ENCODE results near the gene GPR176. TPM values are rescaled to one million over a fixed set of nuclear protein-coding genes. Genes with fewer than 3 reads are reported as not detected.

Gene GPR176
- polyA plus RNA-seq, 1 of the 3 experiments (the other 2 are of a cell fraction): 21.9 TPM

GRCh38 chr15:39834256-39834655 is 85.8 kb downstream of the GPR176 start:
- POLR2A ChIA-PET: no interaction called here
- Histone ChIP-seq H2AFZ (ENCODE audit: low read depth) (no peak overlapping the region), H3F3A (replicated peaks; ENCODE audit: insufficient read depth) (peaks cover 42% of the 10 kb centered on the region), H3K9me2 (no peaks in the 10 kb centered on the region), H3K79me2 (ENCODE audit: insufficient read depth) (peaks cover 83% of the 10 kb centered on the region), H3K9me3 (no peaks in the 10 kb centered on the region), H4K20me1 (ENCODE audit: insufficient read depth) (peaks cover 3% of the 10 kb centered on the region; the same call in 1 of the 2 replicates), H3K4me2 (peak overlapping the region; percentile 57), H3K4me3 (ENCODE audit: low read depth in 2 of 2, low read length in 1 of 2) (no peak overlapping the region), H3K36me3 (replicated peaks in 1 of 2; ENCODE audit: control insufficient read depth in 1 of 2, insufficient read depth in 2 of 2, low read length in 1 of 2) (peaks cover 0 to 3% of the 10 kb centered on the region in 2 experiments), H3K4me1 (ENCODE audit: control insufficient read depth in 1 of 2, insufficient read depth in 2 of 2, low read depth in 1 of 2, low read length in 1 of 2) (peaks cover 0 to 14% of the 10 kb centered on the region in 2 experiments; a peak in 2 of 4 replicates), H3K27me3 (ENCODE audit: insufficient read depth) (no peaks in the 10 kb centered on the region), H3K9ac (peak overlapping the region; percentile 58; the same call in 1 of the 2 replicates), H3K27ac (ENCODE audit: low read depth in 2 of 2, low read length in 1 of 2) (peak overlapping the region in 1 of 2 experiments; percentile 98; a peak in 3 of 4 replicates)
- peak; percentile 42; the same call in 1 of the 2 replicates for TF ChIP-seq PBX3 (IDR thresholded peaks at IDR 0.05)
- TF ChIP-seq FOSL2 (IDR thresholded peaks at IDR 0.05; ENCODE audit: borderline replicate concordance, low read depth): peak; percentile 31; the same call in 1 of the 2 replicates
- TF ChIP-seq NFIC (IDR thresholded peaks at IDR 0.05; ENCODE audit: borderline replicate concordance): peak; percentile 29; the same call in 1 of the 2 replicates
- TF ChIP-seq TCF12 (IDR thresholded peaks at IDR 0.05): peak; percentile 59
- TF ChIP-seq MXI1 (IDR thresholded peaks at IDR 0.05; ENCODE audit: low read depth, low read length): no peak
- peak; percentile 52 for TF ChIP-seq JUND (IDR thresholded peaks at IDR 0.05)
- peak in 1 of 2 experiments; percentile 44; a peak in 1 of 4 replicates for TF ChIP-seq EP300 (IDR thresholded peaks at IDR 0.05; ENCODE audit: borderline replicate concordance in 1 of 2, low read depth in 1 of 2, low read length in 1 of 2)
- TF ChIP-seq MEF2A (IDR thresholded peaks at IDR 0.05; ENCODE audit: borderline replicate concordance, low read depth): no peak
- TF ChIP-seq POLR2AphosphoS5 (IDR thresholded peaks at IDR 0.05; ENCODE audit: low read depth, low read length): no peak; the same call in 1 of the 2 replicates
- CTCF ChIA-PET: no interaction called here
- no peak for DNase-seq

- Histone ChIP-seq H4K20me1 (ENCODE audit: insufficient read depth) (peaks cover 3% of the 10 kb centered on the region; the same call in 1 of the 2 replicates), H3K36me3 (replicated peaks in 1 of 2; ENCODE audit: control insufficient read depth in 1 of 2, insufficient read depth in 2 of 2, low read length in 1 of 2) (peaks cover 0 to 3% of the 10 kb centered on the region in 2 experiments), H3K27ac (ENCODE audit: low read depth in 2 of 2, low read length in 1 of 2) (peak overlapping the region; percentile 66 to 98; a peak in 3 of 4 replicates), H3K79me2 (ENCODE audit: insufficient read depth) (peaks cover 83% of the 10 kb centered on the region), H3K4me3 (ENCODE audit: low read depth in 2 of 2, low read length in 1 of 2) (peak overlapping the region in 1 of 2 experiments; percentile 7; a peak in 1 of 4 replicates), H3K27me3 (ENCODE audit: insufficient read depth) (no peaks in the 10 kb centered on the region), H3K4me2 (peak overlapping the region; percentile 57), H3K9me3 (no peaks in the 10 kb centered on the region), H3K9me2 (no peaks in the 10 kb centered on the region), H3F3A (replicated peaks; ENCODE audit: insufficient read depth) (peaks cover 42% of the 10 kb centered on the region), H3K9ac (peak overlapping the region; percentile 58; the same call in 1 of the 2 replicates), H2AFZ (ENCODE audit: low read depth) (no peak overlapping the region), H3K4me1 (ENCODE audit: control insufficient read depth in 1 of 2, insufficient read depth in 2 of 2, low read depth in 1 of 2, low read length in 1 of 2) (peaks cover 0 to 18% of the 10 kb centered on the region in 2 experiments; a peak in 3 of 4 replicates)
- WGBS (ENCODE audit: low lambda C conversion rate): 56% methylated on average over 3 of the region's 3 CpGs
- ChIA-PET POLR2A (no interaction called here), CTCF (no interaction called here)
- no peak for DNase-seq
- TF ChIP-seq SMC3 (IDR thresholded peaks at IDR 0.05; ENCODE audit: low read depth, low read length) (no peak), PBX3 (IDR thresholded peaks at IDR 0.05) (peak; percentile 87), CHD2 (IDR thresholded peaks at IDR 0.05; ENCODE audit: low read length, partially characterized antibody) (no peak), ELF1 (IDR thresholded peaks at IDR 0.05) (no peak), TEAD4 (IDR thresholded peaks at IDR 0.05; ENCODE audit: borderline replicate concordance, insufficient read depth) (peak; percentile 91), FOSL2 (IDR thresholded peaks at IDR 0.05; ENCODE audit: borderline replicate concordance, low read depth) (peak; percentile 93), MAX (IDR thresholded peaks at IDR 0.05; ENCODE audit: low read depth) (no peak), CTCF (IDR thresholded peaks at IDR 0.05) (no peak), EZH2phosphoT487 (IDR thresholded peaks at IDR 0.05; ENCODE audit: borderline replicate concordance, low read depth) (no peak), IRF3 (IDR thresholded peaks at IDR 0.05; ENCODE audit: low read depth, low read length) (no peak), MXI1 (IDR thresholded peaks at IDR 0.05; ENCODE audit: low read depth, low read length) (no peak), REST (IDR thresholded peaks at IDR 0.05; ENCODE audit: low read depth, low read length) (no peak)
Measured at GRCh38 chr15:39833515-39833981, 86.5 kb downstream of the GPR176 start.

All from SK-N-SH (cell line).